K562 (cell line): ENCODE results near the gene ROMO1. TPM values are rescaled to one million over a fixed set of nuclear protein-coding genes. Genes with fewer than 3 reads are reported as not detected.

Experiments
- ARID3B ChIP-seq: fragments of 250-450 bp; sonication (Bioruptor Pico); IDR thresholded peaks from 2 replicates; pipeline ENCODE4 v1.4.0; 2020; ENCODE audit warnings: borderline replicate concordance
- CREB3L1 ChIP-seq: fragments of 450-650 bp; IDR thresholded peaks from 2 replicates; pipeline ENCODE4 v1.6.1; 2014; ENCODE audit warnings: low read depth, mild to moderate bottlenecking, moderate library complexity, borderline replicate concordance
- E2F8 ChIP-seq: fragments of 450-650 bp; IDR thresholded peaks from 2 replicates; pipeline ENCODE4 v1.7.1; 2018; ENCODE audit warnings: mild to moderate bottlenecking, low read depth; ENCODE audit not compliant: partially characterized antibody
- ELF1 ChIP-seq: fragments of 200-800 bp; sonication (Bioruptor generic); IDR thresholded peaks from 2 replicates; pipeline ENCODE4 v1.6.1; 2016; ENCODE audit warnings: missing genetic modification characterization, missing compliant biosample characterization
- ETV5 ChIP-seq: sonication (generic); formaldehyde crosslinking; IDR thresholded peaks from 2 replicates; pipeline ENCODE4 v1.4.0; 2020; ENCODE audit warnings: low read depth, mild to moderate bottlenecking, missing genetic modification reagents
- GABPA ChIP-seq: fragments of 200-800 bp; sonication (Bioruptor generic); conservative IDR thresholded peaks from 2 replicates; pipeline ENCODE4 v1.6.1; 2016; ENCODE audit warnings: low read depth, missing genetic modification characterization, missing compliant biosample characterization
- HDAC1 ChIP-seq, 2 experiments: fragments of 450-650 bp; IDR thresholded peaks; 2 replicates each; pipeline ENCODE4 v1.6.1; 2016 to 2017; ENCODE audit warnings: inconsistent platforms in 1 of 2, mild to moderate bottlenecking in 1 of 2, moderate library complexity in 1 of 2
- JUN ChIP-seq, 2 experiments: sonication (generic) in 1 of 2; formaldehyde crosslinking in 1 of 2; IDR thresholded peaks; 2 replicates each; pipeline versions ENCODE4 v1.6.1 to v1.8.0; 2012 to 2022; ENCODE audit warnings: borderline replicate concordance in 2 of 2, mild to moderate bottlenecking in 2 of 2, improper control_type of control experiment in 1 of 2, low read depth in 1 of 2, low read length in 1 of 2, missing genetic modification reagents in 1 of 2
- MITF ChIP-seq: IDR thresholded peaks from 2 replicates; pipeline ENCODE4 v1.6.1; 2014; ENCODE audit warnings: antibody characterized with exemption
- PHTF2 ChIP-seq: fragments of 250-450 bp; sonication (Bioruptor Pico); IDR thresholded peaks from 2 replicates; pipeline ENCODE4 v1.5.0; 2021; ENCODE audit warnings: mild to moderate bottlenecking
- SMARCC2 ChIP-seq: fragments of 450-650 bp; IDR thresholded peaks from 2 replicates; pipeline ENCODE4 v1.6.1; 2017; ENCODE audit warnings: antibody characterized with exemption, moderate library complexity, mild to moderate bottlenecking, low read depth
- ZBED1 ChIP-seq: IDR thresholded peaks from 2 replicates; pipeline ENCODE4 v1.6.1; 2014
- ZNF277 ChIP-seq: fragments of 250-450 bp; sonication (Bioruptor Pico); IDR thresholded peaks from 2 replicates; pipeline ENCODE4 v1.8.0; 2022; ENCODE audit warnings: inconsistent platforms, mild to moderate bottlenecking, moderate library complexity, borderline replicate concordance
- ZNF717 ChIP-seq: fragments of 250-450 bp; sonication (Bioruptor Pico); IDR thresholded peaks from 2 replicates; pipeline ENCODE4 v1.5.0; 2021
- polyA plus RNA-seq, 8 experiments: library from polyadenylated mRNA; depleted of rRNA in 4 of 8; stranded (reverse) in 5 of 8; unstranded in 3 of 8; fragments of >200 nt; fragmentation: Nextera tagmentation in 2 of 8; fragmentation: Illumina TruSeq in 1 of 8; extraction: Ambion mirVana in 2 of 8; extraction: Trizol in 1 of 8; gene quantifications; 2 replicates each; pipeline versions ENCODE4 v1.2.1 to v1.2.3, GENCODE V29; 2011 to 2014; ENCODE audit warnings: inconsistent platforms in 1 of 8, missing spikeins in 1 of 8
- total RNA-seq, 7 experiments: library from RNA; depleted of rRNA in 6 of 7; stranded (reverse); fragments of >200 nt in 6 of 7; fragmentation: Illumina TruSeq in 2 of 7; extraction: Trizol in 2 of 7; gene quantifications; 2 replicates each; pipeline versions ENCODE4 v1.2.1 to v1.2.3, GENCODE V29; 2011 to 2021; ENCODE audit warnings: low replicate concordance in 1 of 7
- TF ChIP-seq, protein P1 (sequence below): fragments of 450-650 bp; IDR thresholded peaks from one replicate; pipeline ENCODE4 v1.6.1; 2018; ENCODE audit warnings: mild to moderate bottlenecking, moderate library complexity; ENCODE audit not compliant: partially characterized antibody

The ROMO1 gene
- total and polyA plus RNA-seq, 9 of the 15 experiments (the other 6 are each of a cell fraction or from before 2014, with no cell fraction given): 31.8 to 741 (median 226) TPM

DNA sequence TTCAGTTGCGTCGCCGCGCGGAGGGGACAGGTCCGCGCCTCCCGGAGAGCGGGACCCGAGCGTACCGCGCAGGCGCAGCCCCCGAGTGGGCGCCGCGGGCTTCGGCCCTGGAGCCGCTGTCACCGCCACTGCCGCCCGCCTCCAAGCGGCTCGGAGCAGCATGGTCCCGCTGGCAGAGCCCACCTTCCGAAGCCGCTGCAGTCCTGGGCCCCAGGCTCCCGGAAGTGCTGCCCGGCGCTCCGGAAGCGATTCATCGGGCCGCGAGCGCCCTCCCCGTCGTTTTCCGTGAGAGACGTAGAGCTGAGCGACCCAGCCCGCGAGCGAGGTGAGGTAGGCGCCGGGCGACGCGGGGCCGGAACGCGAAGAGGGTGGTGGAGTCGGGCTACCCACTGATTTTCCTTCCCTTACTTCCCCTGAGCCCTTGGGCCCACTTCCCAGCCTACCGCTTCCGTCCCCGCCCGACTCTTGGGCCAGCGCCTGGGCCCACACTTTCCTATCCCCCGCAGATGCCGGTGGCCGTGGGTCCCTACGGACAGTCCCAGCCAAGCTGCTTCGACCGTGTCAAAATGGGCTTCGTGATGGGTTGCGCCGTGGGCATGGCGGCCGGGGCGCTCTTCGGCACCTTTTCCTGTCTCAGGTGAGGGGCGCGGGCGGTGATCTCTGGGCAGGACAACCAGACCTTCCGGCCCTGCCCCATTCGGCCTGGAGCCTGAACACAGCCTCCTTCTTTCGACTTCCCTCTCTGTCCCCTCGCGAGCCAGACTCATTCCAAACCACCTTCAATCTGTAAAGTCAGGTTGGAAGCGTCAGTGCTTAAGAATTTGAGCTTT lies at the start of gene ROMO1, which contains the start of gene NFS1 (continued):
- TF ChIP-seq E2F8 (peak; percentile 90), ZBED1 (0 out of 2 replicates have a peak, but pooled peaks have one; percentile 75), CREB3L1 (peak; percentile 59; the same call in 1 of the 2 replicates), ZNF717 (CRISPR knock-in tag) (no peak), PHTF2 (CRISPR knock-in tag) (no peak), SMARCC2 (no peak), ELF1 (peak; percentile 77; the same call in 1 of the 2 replicates), ETV5 (peak; percentile 63; the same call in 1 of the 2 replicates), JUN (IDR thresholded peaks at IDR 0.05; ENCODE audit: borderline replicate concordance, low read depth, low read length) (no peak), JUN (CRISPR knock-in tag; IDR thresholded peaks at IDR 0.05; ENCODE audit: borderline replicate concordance) (peak; percentile 73; the same call in 1 of the 2 replicates), MITF (0 out of 2 replicates have a peak, but pooled peaks have one; percentile 18), HDAC1 (IDR thresholded peaks at IDR 0.05) (peak in 1 of 2 experiments; percentile 84; a peak in 1 of 4 replicates), ZNF277 (CRISPR knock-in tag) (no peak), ARID3B (CRISPR knock-in tag) (no peak), GABPA (tag) (peak; percentile 100)
- TF ChIP-seq, protein P1, sequence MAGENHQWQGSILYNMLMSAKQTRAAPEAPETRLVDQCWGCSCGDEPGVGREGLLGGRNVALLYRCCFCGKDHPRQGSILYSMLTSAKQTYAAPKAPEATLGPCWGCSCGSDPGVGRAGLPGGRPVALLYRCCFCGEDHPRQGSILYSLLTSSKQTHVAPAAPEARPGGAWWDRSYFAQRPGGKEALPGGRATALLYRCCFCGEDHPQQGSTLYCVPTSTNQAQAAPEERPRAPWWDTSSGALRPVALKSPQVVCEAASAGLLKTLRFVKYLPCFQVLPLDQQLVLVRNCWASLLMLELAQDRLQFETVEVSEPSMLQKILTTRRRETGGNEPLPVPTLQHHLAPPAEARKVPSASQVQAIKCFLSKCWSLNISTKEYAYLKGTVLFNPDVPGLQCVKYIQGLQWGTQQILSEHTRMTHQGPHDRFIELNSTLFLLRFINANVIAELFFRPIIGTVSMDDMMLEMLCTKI: no peak
